WTC11 (cell line): ENCODE measurements around the gene SIGLEC5. TPM values are rescaled to one million over a fixed set of nuclear protein-coding genes. Genes with fewer than 3 reads are reported as not detected.

Experiments
- ATAC-seq: fragments of 200-7000 bp; cut with Tn5 transposase; 2 replicates; pipeline ENCODE4 v1.10.0; 2021; ENCODE audit warnings: mild to moderate bottlenecking, moderate library complexity
- CTCF ChIA-PET: fragments of 300-600 bp; sonication (Branson Sonifier 250); formaldehyde crosslinking; loops from one replicate; lab custom pipeline; 2021; ENCODE audit warnings: antibody characterized with exemption; lab: Charles Lee
- POLR2A ChIA-PET: fragments of 350-600 bp; sonication (Branson Sonifier 250); formaldehyde crosslinking; loops from one replicate; lab custom pipeline; 2021; ENCODE audit warnings: antibody characterized with exemption; lab: Charles Lee
- DNase-seq: peaks from one replicate; pipeline ENCODE4 v3.0.0; 2021; ENCODE audit warnings: low spot score
- H3K27ac Mint-ChIP-seq: 2 replicates; pipeline ENCODE4 v1.8.0; 2021; ENCODE audit warnings: mixed read lengths
- H3K27me3 Mint-ChIP-seq: 2 replicates; pipeline ENCODE4 v1.8.0; 2021; ENCODE audit warnings: low read depth, mild to moderate bottlenecking, moderate library complexity, mixed read lengths
- H3K36me3 Mint-ChIP-seq: 2 replicates; pipeline ENCODE4 v1.8.0; 2021; ENCODE audit warnings: mixed read lengths
- H3K4me1 Mint-ChIP-seq: 2 replicates; pipeline ENCODE4 v1.8.0; 2022; ENCODE audit warnings: mixed read lengths
- H3K4me3 Mint-ChIP-seq: 2 replicates; pipeline ENCODE4 v1.8.0; 2021; ENCODE audit warnings: mild to moderate bottlenecking, moderate library complexity, mixed read lengths
- H3K9me3 Mint-ChIP-seq: 2 replicates; pipeline ENCODE4 v1.8.0; 2021; ENCODE audit warnings: mixed read lengths
- ARID4B ChIP-seq: sonication (generic); formaldehyde crosslinking; IDR thresholded peaks from 2 replicates; pipeline ENCODE4 v1.8.0; 2023; ENCODE audit warnings: missing genetic modification reagents, mild to moderate bottlenecking, borderline replicate concordance
- CBFB ChIP-seq: sonication (generic); formaldehyde crosslinking; IDR thresholded peaks from 2 replicates; pipeline ENCODE4 v1.8.1; 2022; ENCODE audit warnings: mild to moderate bottlenecking, low read depth, missing genetic modification reagents
- EMX1 ChIP-seq: fragments of 250-450 bp; sonication (Bioruptor Pico); IDR thresholded peaks from 2 replicates; pipeline ENCODE4 v1.8.0; 2021; ENCODE audit warnings: mild to moderate bottlenecking
- ETV6 ChIP-seq: sonication (generic); formaldehyde crosslinking; IDR thresholded peaks from 2 replicates; pipeline ENCODE4 v1.8.1; 2022; ENCODE audit warnings: mild to moderate bottlenecking, missing genetic modification reagents
- GRHL2 ChIP-seq: fragments of 250-450 bp; sonication (Bioruptor Pico); IDR thresholded peaks from 2 replicates; pipeline ENCODE4 v1.8.0; 2022; ENCODE audit warnings: mild to moderate bottlenecking, moderate library complexity; ENCODE audit not compliant: insufficient replicate concordance, severe bottlenecking
- MAX ChIP-seq: sonication (generic); formaldehyde crosslinking; IDR thresholded peaks from 2 replicates; pipeline ENCODE4 v1.8.0; 2022; ENCODE audit warnings: mild to moderate bottlenecking, missing genetic modification reagents
- MYBL2 ChIP-seq: sonication (generic); formaldehyde crosslinking; IDR thresholded peaks from 2 replicates; pipeline ENCODE4 v1.8.1; 2023; ENCODE audit warnings: mild to moderate bottlenecking, moderate library complexity, missing genetic modification reagents
- NFATC4 ChIP-seq: fragments of 250-450 bp; sonication (Bioruptor Pico); IDR thresholded peaks from 2 replicates; pipeline ENCODE4 v1.9.0; 2021; ENCODE audit warnings: mild to moderate bottlenecking
- OVOL2 ChIP-seq: fragments of 250-450 bp; sonication (Bioruptor Pico); IDR thresholded peaks from 2 replicates; pipeline ENCODE4 v1.9.0; 2021; ENCODE audit warnings: mild to moderate bottlenecking, borderline replicate concordance
- PRDM15 ChIP-seq: sonication (generic); formaldehyde crosslinking; IDR thresholded peaks from 2 replicates; pipeline ENCODE4 v1.8.0; 2022; ENCODE audit warnings: missing genetic modification reagents
- PREB ChIP-seq: sonication (generic); formaldehyde crosslinking; IDR thresholded peaks from 2 replicates; pipeline ENCODE4 v1.8.1; 2022; ENCODE audit warnings: mild to moderate bottlenecking, missing genetic modification reagents, moderate library complexity, borderline replicate concordance
- RELA ChIP-seq: sonication (generic); formaldehyde crosslinking; IDR thresholded peaks from 2 replicates; pipeline ENCODE4 v1.8.1; 2022; ENCODE audit warnings: missing genetic modification reagents, mild to moderate bottlenecking, borderline replicate concordance
- TEAD4 ChIP-seq: sonication (generic); formaldehyde crosslinking; IDR thresholded peaks from 2 replicates; pipeline ENCODE4 v1.8.0; 2022; ENCODE audit warnings: mild to moderate bottlenecking, missing genetic modification reagents
- ZNF671 ChIP-seq: fragments of 250-450 bp; sonication (Bioruptor Pico); IDR thresholded peaks from 2 replicates; pipeline ENCODE4 v1.8.0; 2021; ENCODE audit warnings: mild to moderate bottlenecking
- total RNA-seq: library from RNA; stranded (reverse); gene quantifications from 3 replicates; pipeline ENCODE4 v1.2.3, GENCODE V29; 2021

SIGLEC5 gene
- total RNA-seq, 1 experiment from 2014 or later = 0.15 TPM

- no peak for TF ChIP-seq ARID4B (CRISPR knock-in tag)
- TF ChIP-seq EMX1 (CRISPR knock-in tag) = no peak
Observed at GRCh38 chr19:51567583-51567982, 62.6 kb downstream of the SIGLEC5 start (continued).

- no peak for TF ChIP-seq ETV6 (CRISPR knock-in tag)
- no peak for TF ChIP-seq OVOL2 (CRISPR knock-in tag)
- no peak for TF ChIP-seq NFATC4 (CRISPR knock-in tag)
- TF ChIP-seq RELA (CRISPR knock-in tag) = no peak
- no peak for TF ChIP-seq ZNF671
- no peak for TF ChIP-seq MYBL2 (CRISPR knock-in tag)
- TF ChIP-seq EMX1 (CRISPR knock-in tag) = no peak
- TF ChIP-seq GRHL2 (CRISPR knock-in tag) = no peak
- no peak for TF ChIP-seq PRDM15 (CRISPR knock-in tag)
- no peak for TF ChIP-seq PREB
- no peak for TF ChIP-seq ARID4B (CRISPR knock-in tag)
- no peak for TF ChIP-seq CBFB (CRISPR knock-in tag)
- TF ChIP-seq TEAD4 = no peak
- no peak for TF ChIP-seq MAX (CRISPR knock-in tag)
- TF ChIP-seq, all 79 proteins: peak for 0
- POLR2A ChIA-PET = no interaction called here
- CTCF ChIA-PET = no interaction called here
- Mint-ChIP-seq H3K4me3 (no peak overlapping the region), H3K36me3 (no peaks in the 10 kb centered on the region), H3K4me1 (peaks cover 2% of the 10 kb centered on the region), H3K9me3 (no peaks in the 10 kb centered on the region), H3K27ac (no peak overlapping the region), H3K27me3 (peaks cover 67% of the 10 kb centered on the region)
- ATAC-seq = no peak
- no peak for DNase-seq
Observed at GRCh38 chr19:51566489-51567100, 63.6 kb downstream of the SIGLEC5 start.
